GM10248 (cell line): ENCODE results near the gene SLC22A31.

Experiments used
- CTCF ChIA-PET: fragments of 300-600 bp; sonication (Branson Sonifier 250); formaldehyde crosslinking; extraction: SDS; loops from one replicate; lab custom pipeline; 2021; ENCODE audit warnings: antibody characterized with exemption; lab: Yijun Ruan, JAX
- POLR2A ChIA-PET: fragments of 350-650 bp; sonication (Branson Sonifier 250); formaldehyde crosslinking; extraction: SDS; loops from one replicate; lab custom pipeline; 2020; ENCODE audit warnings: antibody characterized with exemption; lab: Yijun Ruan, JAX
- DNase-seq: peaks from one replicate; pipeline ENCODE4 v3.0.0; 2012; ENCODE audit errors: extremely low spot score
- TF ChIP-seq, protein P1 (sequence below): IDR thresholded peaks from 2 replicates; pipeline ENCODE4 v1.5.1; 2012; ENCODE audit warnings: mild to moderate bottlenecking, low read depth; ENCODE audit errors: extremely low read depth, missing control alignments, control extremely low read depth

The SLC22A31 gene

DNA sequence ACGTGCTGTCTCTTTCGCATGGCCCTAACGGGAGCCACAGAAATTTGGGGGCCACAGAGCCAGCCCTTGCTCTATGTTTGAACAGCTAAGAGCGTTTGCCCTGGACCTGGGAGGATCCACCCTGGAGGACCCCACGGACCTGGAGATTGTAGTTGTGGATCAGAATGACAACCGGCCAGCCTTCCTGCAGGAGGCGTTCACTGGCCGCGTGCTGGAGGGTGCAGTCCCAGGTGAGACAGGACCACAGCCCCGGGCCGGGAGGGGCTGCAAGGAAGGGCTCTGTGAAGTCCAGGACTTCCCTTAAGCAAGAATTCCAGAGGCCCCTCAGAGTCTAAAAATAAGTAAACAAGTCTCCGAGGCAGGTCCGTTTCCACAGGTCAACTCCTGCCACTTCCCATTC, 16.9 kb downstream of the SLC22A31 start:
- POLR2A ChIA-PET, result no interaction called here
- DNase-seq, result no peak
- CTCF ChIA-PET, result no interaction called here
- TF ChIP-seq, protein P1, sequence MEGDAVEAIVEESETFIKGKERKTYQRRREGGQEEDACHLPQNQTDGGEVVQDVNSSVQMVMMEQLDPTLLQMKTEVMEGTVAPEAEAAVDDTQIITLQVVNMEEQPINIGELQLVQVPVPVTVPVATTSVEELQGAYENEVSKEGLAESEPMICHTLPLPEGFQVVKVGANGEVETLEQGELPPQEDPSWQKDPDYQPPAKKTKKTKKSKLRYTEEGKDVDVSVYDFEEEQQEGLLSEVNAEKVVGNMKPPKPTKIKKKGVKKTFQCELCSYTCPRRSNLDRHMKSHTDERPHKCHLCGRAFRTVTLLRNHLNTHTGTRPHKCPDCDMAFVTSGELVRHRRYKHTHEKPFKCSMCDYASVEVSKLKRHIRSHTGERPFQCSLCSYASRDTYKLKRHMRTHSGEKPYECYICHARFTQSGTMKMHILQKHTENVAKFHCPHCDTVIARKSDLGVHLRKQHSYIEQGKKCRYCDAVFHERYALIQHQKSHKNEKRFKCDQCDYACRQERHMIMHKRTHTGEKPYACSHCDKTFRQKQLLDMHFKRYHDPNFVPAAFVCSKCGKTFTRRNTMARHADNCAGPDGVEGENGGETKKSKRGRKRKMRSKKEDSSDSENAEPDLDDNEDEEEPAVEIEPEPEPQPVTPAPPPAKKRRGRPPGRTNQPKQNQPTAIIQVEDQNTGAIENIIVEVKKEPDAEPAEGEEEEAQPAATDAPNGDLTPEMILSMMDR, result no peak

DNA sequence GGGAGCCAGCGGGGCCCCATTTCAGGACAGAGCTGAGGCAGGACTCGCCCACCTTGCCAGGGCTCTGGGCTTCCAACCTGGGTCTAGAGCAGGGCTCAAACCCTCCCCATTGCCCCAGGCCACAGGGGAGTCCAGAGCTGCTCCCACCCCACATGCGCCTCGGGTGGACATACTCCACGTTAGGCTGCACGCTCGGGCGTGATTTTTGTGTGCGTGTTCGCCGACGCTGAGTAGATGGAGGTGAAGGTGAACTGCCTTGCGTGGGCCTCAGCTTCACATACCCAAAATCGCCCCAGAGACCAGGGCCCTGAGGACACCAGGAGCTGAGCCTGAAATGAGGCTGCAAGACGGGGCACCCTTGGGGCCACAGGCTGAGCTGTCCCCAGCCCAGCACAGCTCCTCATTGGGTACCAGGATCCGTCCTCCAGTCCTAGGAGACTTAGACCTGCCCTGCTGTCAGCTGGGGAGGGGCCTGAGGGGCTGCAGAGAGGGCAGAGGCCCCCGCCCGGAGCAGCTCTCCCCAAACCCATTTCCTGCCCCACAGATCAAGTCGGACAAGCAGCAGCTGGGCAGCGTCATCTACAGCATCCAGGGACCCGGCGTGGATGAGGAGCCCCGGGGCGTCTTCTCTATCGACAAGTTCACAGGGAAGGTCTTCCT, 20.6 kb downstream of the SLC22A31 start:
- no peak for DNase-seq
- CTCF ChIA-PET, result interaction anchor here (1.0 kb wide), 1 partner anchor 23 kb away, joined by 3 read pairs; no protein-coding TSS in a partner anchor
- POLR2A ChIA-PET, result no interaction called here
- TF ChIP-seq, protein P1, result no peak

DNA sequence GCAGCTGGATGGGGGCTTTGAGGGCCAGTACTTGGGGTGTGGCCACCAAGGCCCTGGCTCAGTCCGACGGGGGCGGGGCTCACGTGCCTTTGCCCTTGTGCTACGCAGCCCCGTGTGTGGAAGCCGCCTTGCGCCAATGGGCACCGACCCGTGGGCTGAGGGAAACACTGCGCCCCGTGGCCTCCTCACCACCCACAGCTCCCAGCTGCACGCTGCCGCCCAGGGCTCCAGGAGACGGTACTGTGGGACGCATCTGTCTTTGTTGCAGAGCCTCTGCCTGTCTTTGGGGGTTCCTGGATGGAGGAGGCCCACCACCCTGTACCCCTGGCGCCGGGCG, 21.2 kb downstream of the SLC22A31 start:
- ChIA-PET CTCF (no interaction called here), POLR2A (no interaction called here)
- DNase-seq, result no peak
- TF ChIP-seq, protein P1, result no peak

DNA sequence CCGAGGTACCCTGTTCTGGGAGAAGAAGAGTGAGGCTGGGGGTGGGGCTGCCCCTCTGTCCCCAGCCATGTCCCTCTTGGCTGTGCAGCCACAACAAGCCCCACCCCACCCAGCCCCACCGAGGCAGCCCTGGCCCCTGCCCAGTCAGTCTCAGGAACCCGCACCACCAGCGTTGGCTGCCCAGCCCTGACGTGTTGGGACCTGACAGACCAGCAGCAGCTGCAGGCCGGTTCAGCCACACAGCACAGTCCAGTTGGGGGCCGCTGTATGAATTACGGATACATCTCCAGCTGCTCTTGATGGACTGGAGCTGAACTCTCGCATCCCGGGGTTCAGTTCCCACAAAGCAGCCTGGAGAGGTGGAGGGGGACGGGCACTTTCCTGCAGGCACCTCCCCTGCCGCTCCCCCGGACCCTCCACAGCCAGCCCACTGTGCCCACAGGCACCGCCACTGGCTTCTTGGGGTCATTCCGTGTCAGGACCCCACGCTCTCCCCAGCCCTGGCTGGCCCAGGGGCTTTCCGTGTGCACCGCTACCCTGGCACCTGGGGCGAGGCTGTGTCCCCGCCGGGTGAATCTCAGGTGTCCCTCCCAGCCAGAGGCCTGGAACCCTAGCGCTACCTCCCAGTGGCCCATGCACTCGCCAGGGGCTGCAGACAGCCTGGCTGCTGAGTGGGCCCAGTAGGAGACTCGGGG, 21.7 kb downstream of the SLC22A31 start:
- DNase-seq, result no peak

DNA sequence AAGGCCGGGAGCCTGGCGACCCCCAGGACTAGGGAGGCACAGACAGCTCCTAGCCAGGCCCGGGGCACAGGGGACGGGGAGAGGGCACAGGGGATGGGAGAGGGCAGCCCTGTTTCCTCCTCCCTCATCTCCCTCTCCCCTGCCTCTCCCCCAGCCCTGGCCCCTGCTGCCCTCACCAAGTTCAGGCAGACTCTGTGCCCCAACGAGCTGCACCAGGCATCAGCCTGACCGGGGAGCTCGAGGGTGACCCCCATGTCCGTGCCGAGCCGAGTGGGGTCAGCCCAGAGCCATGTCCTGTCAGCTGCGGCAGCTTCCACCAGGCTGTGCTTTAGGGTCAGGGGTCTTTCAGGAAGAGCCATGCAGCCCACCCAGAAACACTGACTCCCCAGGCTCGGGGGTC, 22.8 kb downstream of the SLC22A31 start:
- DNase-seq, result no peak
- TF ChIP-seq, protein P1, result no peak
- CTCF ChIA-PET, result interaction anchor here (0.7 kb wide), 1 partner anchor 440 kb away, joined by 3 read pairs; no protein-coding TSS in a partner anchor
- POLR2A ChIA-PET, result no interaction called here

More for the DNA sequence above, 21.7 kb downstream of the SLC22A31 start:
- TF ChIP-seq, protein P1, result no peak
- POLR2A ChIA-PET, result no interaction called here
- CTCF ChIA-PET, result no interaction called here

DNA sequence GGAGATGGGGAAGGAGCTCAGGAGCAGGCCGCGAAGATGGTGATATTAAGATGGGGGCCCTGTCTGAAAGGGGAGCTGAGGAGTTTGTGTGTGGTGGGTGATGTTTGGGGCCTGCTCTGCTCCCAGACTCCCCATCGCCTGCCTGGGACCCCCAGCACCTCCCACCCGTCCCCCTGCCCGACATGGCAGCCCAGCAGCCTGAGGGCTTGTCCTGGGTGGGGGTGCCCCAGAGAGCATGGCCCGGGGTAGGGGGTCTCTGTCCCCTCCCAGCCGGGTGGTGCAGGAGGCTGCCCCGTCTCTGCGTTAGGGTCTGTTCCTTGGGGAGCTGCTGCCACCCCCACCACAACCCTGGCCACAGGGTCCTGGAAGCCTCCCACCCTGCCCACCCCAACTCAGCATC, 23.6 kb downstream of the SLC22A31 start:
- ChIA-PET CTCF (interaction anchor here (0.8 kb wide), 1 partner anchor 10 kb away, joined by 3 read pairs; no protein-coding TSS in a partner anchor), POLR2A (no interaction called here)
- TF ChIP-seq, protein P1, result no peak
- DNase-seq, result no peak
